Parathyroid adenoma (tissue), 2 donors: ENCODE results near the gene COL15A1.

ENCODE experiments used
- H2AFZ ChIP-seq: fragments of 300-600 bp; sonication (generic); one replicate; pipeline ENCODE4 v1.7.0; 2017; ENCODE audit warnings: antibody characterized with exemption, mild to moderate bottlenecking
- H3K27ac ChIP-seq: fragments of 300-600 bp; sonication (generic); one replicate; pipeline ENCODE4 v1.7.0; 2017
- H3K27me3 ChIP-seq: fragments of 300-600 bp; sonication (generic); one replicate; pipeline ENCODE4 v1.7.0; 2017; ENCODE audit warnings: low read length; ENCODE audit not compliant: control insufficient read depth, insufficient read depth
- H3K36me3 ChIP-seq: fragments of 300-600 bp; sonication (generic); one replicate; pipeline ENCODE4 v1.7.0; 2017; ENCODE audit warnings: low read length; ENCODE audit not compliant: control insufficient read depth, insufficient read depth
- H3K4me1 ChIP-seq: fragments of 300-600 bp; sonication (generic); one replicate; pipeline ENCODE4 v1.7.0; 2017; ENCODE audit warnings: control low read depth
- H3K4me2 ChIP-seq: fragments of 300-600 bp; sonication (generic); one replicate; pipeline ENCODE4 v1.7.0; 2017; ENCODE audit warnings: low read length
- H3K4me3 ChIP-seq: fragments of 300-600 bp; sonication (generic); one replicate; pipeline ENCODE4 v1.7.0; 2017; ENCODE audit warnings: low read depth, low read length
- H3K79me2 ChIP-seq: fragments of 300-600 bp; sonication (generic); one replicate; pipeline ENCODE4 v1.7.0; 2017; ENCODE audit warnings: control low read depth
- H3K9ac ChIP-seq: fragments of 300-600 bp; sonication (generic); one replicate; pipeline ENCODE4 v1.7.0; 2017; ENCODE audit warnings: mild to moderate bottlenecking
- H3K9me3 ChIP-seq: fragments of 300-600 bp; sonication (generic); one replicate; pipeline ENCODE4 v1.7.0; 2017; ENCODE audit warnings: low read length; ENCODE audit not compliant: control insufficient read depth
- TF ChIP-seq, protein P1 (sequence below): fragments of 300-600 bp; sonication (generic); IDR thresholded peaks from one replicate; pipeline ENCODE4 v1.7.0; 2017; ENCODE audit warnings: antibody characterized with exemption, mild to moderate bottlenecking
- donor health status: primary hyperparathyroidism.

COL15A1 gene

DNA sequence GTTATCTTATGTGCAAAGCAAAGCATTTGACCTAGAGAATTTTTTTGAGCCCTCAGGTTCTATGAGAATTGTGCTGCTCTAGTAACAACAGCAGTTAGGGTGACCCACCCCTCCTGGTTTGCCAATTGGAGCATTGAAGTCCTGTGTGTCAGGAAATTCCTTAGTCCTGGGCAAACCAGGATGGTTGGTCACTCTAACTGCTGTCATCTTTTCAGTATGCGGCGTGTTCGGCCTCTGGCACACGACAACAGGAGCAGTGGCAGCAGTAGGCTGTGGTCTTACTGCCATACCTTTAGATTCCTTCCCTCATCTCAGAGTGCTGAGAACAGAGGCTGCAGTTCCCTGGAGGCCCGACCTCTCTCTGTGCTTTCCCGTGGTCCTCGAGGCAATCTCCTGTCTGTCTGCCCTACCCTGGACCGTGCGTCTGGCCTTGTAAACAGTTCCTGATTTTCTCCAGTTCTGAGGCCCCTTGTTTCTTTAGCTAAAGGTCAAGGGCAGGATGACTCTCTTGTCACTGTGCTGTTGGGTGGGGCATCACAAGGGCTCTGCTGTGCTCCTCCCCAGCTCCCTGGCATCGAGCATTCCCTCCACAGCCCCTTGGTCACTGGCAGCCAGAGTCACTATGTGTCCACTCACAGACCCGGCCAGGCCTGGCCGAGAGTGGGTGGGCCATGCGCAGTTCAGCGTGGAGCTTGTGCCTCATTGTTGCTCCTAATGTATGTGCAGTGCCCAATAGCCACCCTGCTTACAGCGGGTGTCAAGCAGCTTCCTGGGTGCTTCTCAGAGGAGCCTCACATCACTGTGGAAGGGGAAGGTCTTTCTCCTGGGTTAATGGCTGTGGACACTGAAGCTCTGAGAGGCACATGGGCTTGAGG, 18.5 kb upstream of the COL15A1 start:
- H3K27me3 ChIP-seq: no peaks in the 10 kb centered on the region
- H3K4me1 ChIP-seq: no peaks in the 10 kb centered on the region
- H3K4me2 ChIP-seq: no peak overlapping the region
- H3K4me3 ChIP-seq: no peak overlapping the region
- H2AFZ ChIP-seq: no peak overlapping the region
- H3K36me3 ChIP-seq: no peaks in the 10 kb centered on the region
- no peak overlapping the region for H3K27ac ChIP-seq
- TF ChIP-seq, protein P1, sequence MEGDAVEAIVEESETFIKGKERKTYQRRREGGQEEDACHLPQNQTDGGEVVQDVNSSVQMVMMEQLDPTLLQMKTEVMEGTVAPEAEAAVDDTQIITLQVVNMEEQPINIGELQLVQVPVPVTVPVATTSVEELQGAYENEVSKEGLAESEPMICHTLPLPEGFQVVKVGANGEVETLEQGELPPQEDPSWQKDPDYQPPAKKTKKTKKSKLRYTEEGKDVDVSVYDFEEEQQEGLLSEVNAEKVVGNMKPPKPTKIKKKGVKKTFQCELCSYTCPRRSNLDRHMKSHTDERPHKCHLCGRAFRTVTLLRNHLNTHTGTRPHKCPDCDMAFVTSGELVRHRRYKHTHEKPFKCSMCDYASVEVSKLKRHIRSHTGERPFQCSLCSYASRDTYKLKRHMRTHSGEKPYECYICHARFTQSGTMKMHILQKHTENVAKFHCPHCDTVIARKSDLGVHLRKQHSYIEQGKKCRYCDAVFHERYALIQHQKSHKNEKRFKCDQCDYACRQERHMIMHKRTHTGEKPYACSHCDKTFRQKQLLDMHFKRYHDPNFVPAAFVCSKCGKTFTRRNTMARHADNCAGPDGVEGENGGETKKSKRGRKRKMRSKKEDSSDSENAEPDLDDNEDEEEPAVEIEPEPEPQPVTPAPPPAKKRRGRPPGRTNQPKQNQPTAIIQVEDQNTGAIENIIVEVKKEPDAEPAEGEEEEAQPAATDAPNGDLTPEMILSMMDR: no peak
- no peak overlapping the region for H3K9ac ChIP-seq
- no peaks in the 10 kb centered on the region for H3K9me3 ChIP-seq
- H3K79me2 ChIP-seq: no peaks in the 10 kb centered on the region

DNA sequence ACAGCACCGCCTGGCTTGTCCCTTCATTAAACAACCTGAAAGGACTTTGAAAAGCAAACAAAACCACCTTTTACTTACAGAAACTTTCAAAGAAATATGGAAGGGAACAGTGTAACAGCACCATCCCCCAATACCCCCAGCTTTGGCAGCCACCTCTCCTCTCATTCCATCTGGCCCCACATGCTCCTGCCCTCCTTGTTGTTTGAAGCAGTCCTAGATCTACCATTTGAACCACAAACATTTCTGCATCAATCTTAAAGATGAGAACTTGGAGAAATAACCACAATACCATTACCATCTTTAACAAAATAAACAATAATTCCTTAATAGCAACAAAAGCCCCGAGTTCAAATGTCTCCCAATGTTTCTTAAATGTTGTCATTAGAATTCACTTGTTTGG, 17.8 kb upstream of the COL15A1 start:
- no peaks in the 10 kb centered on the region for H3K9me3 ChIP-seq
- no peak overlapping the region for H3K4me2 ChIP-seq
- H3K4me1 ChIP-seq: no peaks in the 10 kb centered on the region
- TF ChIP-seq, protein P1: no peak
- H2AFZ ChIP-seq: no peak overlapping the region
- H3K36me3 ChIP-seq: no peaks in the 10 kb centered on the region
- no peaks in the 10 kb centered on the region for H3K27me3 ChIP-seq
- H3K9ac ChIP-seq: no peak overlapping the region
- no peak overlapping the region for H3K4me3 ChIP-seq
- no peak overlapping the region for H3K27ac ChIP-seq
- H3K79me2 ChIP-seq: no peaks in the 10 kb centered on the region

DNA sequence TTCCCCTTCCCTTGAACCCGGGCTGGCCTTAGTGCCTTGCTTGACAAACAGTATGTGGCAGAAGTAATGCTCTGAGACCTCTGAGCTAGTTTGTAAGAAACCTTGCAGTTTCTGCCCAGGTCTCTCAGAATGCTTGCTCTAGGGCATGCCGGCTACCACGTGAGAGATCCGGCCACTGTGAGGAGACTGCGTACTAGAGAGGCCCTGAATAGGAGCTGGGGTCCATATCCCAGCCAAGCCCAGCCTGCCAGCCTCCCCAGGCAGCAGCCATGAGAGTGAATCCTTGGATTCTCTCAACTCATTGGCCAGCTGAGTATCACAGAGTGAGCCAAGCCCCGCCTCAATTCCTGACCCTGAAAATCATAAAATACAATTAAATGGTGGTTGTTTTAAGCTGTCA, 16.0 kb upstream of the COL15A1 start:
- no peaks in the 10 kb centered on the region for H3K27me3 ChIP-seq
- H3K4me1 ChIP-seq: no peaks in the 10 kb centered on the region
- H3K36me3 ChIP-seq: no peaks in the 10 kb centered on the region
- H3K79me2 ChIP-seq: no peaks in the 10 kb centered on the region
- no peaks in the 10 kb centered on the region for H3K9me3 ChIP-seq
- TF ChIP-seq, protein P1: no peak
- H3K27ac ChIP-seq: no peak overlapping the region
- no peak overlapping the region for H2AFZ ChIP-seq
- no peak overlapping the region for H3K4me3 ChIP-seq
- no peak overlapping the region for H3K9ac ChIP-seq
- no peak overlapping the region for H3K4me2 ChIP-seq

DNA sequence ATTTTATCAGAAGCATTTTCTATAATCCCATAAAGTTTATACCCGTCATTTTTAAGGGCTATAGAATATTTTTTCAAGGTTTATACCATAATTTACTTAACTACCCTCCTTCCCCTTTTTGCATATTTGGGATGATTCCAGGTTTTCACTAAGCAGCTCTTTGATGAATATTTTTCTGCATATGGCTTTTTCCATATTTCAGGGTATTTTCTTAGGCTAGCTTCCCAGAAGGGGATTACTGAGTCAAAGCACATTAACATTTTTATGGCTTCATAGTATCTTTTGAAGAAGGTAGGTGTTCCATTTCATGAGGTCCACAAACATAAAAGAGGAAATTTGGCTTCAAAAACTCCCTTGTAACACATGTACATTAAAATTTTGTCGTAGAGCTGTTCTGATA, 14.6 kb upstream of the COL15A1 start:
- Histone ChIP-seq H3K9ac (no peak overlapping the region), H3K4me1 (no peaks in the 10 kb centered on the region), H3K4me2 (no peak overlapping the region), H3K36me3 (no peaks in the 10 kb centered on the region), H3K27me3 (no peaks in the 10 kb centered on the region), H3K9me3 (no peaks in the 10 kb centered on the region), H3K79me2 (no peaks in the 10 kb centered on the region), H3K4me3 (no peak overlapping the region), H2AFZ (no peak overlapping the region), H3K27ac (no peak overlapping the region)
- TF ChIP-seq, protein P1: no peak

DNA sequence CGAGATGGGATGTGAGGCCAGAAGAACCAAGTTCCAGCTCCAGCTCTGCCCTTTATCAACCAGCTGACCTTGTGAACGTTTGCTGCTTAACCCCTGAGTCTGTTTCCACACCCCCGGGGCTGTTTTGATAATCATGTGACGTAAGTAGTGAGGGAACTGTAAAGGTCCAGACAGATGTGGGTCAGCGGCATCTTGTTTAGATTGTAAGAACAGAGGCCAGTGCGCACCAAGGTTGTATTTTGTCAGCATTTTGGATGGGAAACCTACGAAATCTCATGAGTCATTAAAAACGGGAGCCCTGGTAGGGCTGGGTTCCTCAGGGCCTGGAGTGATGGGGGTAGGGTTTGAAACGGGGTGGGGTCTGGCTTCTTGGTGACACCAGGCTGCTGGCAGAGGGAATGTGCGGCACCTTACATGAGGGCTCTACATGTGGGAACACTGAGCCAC, 13.8 kb upstream of the COL15A1 start:
- Histone ChIP-seq H3K9ac (no peak overlapping the region), H2AFZ (no peak overlapping the region), H3K27me3 (no peaks in the 10 kb centered on the region), H3K36me3 (no peaks in the 10 kb centered on the region), H3K4me1 (no peaks in the 10 kb centered on the region), H3K27ac (no peak overlapping the region), H3K9me3 (no peaks in the 10 kb centered on the region), H3K79me2 (no peaks in the 10 kb centered on the region), H3K4me3 (no peak overlapping the region), H3K4me2 (no peak overlapping the region)
- TF ChIP-seq, protein P1: no peak
